ENCODE results near the gene OCA2.

Gene OCA2

DNA sequence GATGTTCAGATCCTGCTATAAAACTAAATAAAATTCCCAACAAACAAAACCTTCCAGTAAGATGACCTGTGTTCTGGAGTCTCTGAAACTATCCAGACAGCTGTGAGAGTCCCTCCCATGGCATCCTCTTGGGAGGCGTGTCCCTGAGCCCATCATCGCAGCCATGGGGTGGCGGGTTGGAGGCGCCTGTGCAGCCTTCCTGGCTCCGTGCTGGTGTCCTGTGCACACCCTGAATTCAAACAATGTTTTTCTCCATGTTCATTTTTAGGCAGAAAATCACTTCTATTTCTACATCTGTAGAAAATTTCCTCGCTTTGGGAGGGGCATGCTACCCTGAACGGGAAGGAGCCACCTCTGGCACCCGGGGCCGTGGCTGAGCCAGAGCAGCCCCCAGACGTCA is 19.4 kb upstream of the OCA2 start:
- no peak for ATAC-seq

DNA sequence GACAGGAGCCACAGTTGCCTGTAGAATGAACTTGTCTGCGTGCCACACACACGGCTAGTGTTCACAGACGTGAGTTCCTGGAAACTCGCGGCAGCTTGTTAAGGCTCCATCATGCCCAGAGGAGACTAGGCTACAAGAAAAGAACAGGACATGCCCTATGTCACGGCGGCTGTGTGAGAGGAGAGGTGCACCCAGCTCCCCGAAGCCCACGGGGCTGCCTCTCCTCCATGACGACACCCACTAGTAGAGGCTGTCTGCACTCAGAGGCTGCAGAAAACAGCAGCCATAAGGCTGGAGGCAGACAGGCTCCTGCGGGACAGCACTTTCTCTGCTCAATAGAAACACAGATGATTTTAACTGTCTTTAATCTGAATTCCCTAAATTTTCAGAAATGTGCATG is 19.0 kb upstream of the OCA2 start:
- no peak for ATAC-seq

DNA sequence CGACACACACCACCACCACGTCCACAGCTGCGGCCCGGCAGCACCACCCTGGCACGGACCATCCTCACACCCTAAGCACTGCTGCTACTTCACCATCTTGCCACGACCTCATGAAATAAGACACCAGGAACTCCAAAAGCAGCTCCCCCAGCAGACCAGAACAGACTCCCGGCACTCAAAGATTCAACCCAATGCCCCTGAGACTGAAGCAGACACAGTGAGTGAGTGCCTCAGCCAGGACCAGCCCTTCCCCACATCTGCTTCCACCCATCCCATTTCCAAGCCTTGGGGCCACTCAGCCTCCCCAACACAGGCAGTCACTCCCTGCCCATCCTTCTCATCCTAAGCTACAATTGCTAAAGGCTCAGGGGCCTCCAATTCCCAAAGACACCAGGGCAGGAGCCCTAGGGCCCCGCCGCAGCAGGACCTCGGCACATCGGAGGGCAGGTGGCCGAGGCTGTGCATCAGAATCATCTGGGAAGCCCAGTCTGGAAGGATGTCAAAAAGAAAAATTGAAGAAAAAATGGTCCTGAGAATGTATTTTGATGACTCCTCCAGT is 18.4 kb upstream of the OCA2 start:
- ATAC-seq: no peak

DNA sequence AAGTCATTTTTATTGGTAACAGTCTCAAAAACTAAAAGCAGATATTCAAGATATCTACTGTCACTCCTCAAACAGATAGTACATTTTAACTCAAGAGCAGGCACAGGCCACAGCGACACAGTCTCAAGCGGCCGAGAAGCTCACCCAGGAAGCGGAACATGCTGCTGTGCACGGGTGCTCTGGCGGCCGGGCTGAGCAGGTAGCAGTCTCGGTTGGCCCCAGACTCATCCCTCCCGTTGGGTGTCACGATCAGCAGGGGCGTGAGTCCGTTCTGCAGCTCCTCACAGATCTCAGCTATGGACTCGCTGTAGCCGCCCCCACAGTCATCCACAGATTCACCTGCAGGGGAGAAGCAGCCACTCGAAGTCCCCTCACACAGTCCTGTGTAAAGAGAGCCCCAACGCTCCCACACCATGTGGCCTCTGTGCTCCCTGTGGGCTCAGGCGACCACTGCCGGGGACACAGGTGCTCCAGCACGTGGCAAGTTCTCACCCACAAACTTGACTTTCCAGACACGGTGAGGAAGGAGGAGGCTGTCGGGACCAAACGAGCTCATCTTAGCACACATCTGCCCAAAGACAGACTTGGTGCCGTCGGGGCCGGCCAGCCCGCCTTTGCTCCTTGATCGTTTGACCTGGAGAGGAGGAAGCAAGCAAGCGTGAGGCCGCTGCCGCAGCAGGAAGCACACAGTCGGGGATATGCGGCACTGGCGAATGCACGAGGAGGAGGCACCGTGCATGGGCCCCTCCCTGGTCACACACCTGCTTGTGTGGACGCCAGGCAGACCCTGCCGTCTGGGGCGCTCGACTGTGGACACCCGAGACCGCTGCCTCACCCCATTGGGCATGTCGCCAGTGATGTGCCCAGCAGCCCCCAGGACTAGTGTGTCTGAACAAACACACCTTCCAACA is 17.7 kb upstream of the OCA2 start:
- ATAC-seq: no peak

- ATAC-seq: no peak
These were observed 16.8 kb upstream of the OCA2 start for GRCh38 chr15:28115871-28116270.

- ATAC-seq: no peak
These were observed 15.9 kb upstream of the OCA2 start for GRCh38 chr15:28114721-28115622.

GRCh38 chr15:28114114-28114455 is 15.0 kb upstream of the OCA2 start:
- no peak for ATAC-seq

GRCh38 chr15:28113394-28114113 is 14.4 kb upstream of the OCA2 start:
- no peak for ATAC-seq

GRCh38 chr15:28112962-28113361 is 13.8 kb upstream of the OCA2 start:
- ATAC-seq: no peak

DNA sequence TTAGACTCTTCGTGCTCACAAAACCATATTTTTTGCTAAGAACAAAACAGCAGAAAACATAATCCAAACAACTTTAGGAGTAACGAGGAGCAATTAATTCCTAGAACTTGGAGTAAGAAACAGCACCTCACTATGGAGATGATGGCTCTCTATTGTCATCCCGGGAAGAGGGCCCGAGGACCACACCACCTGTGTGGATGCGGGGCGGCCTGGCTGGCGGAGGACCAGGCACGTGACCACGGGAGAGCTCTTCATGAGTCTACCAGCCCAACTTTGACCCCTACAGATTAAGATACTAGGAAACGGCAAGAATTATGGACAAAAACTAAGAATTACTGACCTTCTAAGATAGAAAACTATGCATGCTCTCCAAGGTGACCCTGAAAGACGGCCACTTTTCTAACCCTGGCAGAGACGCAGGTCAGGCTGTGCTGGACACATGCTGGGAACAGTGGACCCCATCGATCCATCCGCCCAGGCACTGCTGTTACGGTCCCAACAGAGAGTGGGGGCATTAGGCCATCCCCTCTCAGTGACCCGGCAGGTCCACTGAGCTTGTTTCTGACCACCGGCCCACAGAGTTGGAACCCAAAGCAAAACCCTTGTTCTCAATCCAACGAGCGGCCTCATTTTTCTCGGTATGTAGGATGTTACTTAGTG is 13.1 kb upstream of the OCA2 start:
- no peak for ATAC-seq

DNA sequence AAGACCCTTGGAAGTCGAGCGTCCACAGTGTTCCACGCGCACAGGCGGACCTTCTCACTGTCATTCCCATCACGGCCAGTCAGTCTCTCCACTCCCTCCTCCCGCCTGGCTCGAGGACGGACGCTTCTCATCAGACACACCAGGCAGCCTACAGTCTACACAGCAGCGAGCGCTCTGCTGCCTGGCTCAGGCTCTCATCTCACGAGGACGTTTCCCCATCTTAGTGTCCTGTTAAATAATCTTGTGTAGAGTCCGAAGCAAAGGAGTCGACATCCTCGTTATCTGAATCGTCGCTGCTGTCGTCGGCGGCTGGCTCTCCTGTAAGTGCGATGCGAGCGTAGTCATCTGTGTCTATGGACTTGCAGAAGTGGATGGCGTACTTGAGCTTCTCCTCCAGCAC is 12.4 kb upstream of the OCA2 start:
- ATAC-seq: no peak

- no peak for ATAC-seq
These were observed 11.4 kb upstream of the OCA2 start for GRCh38 chr15:28110481-28110881.

GRCh38 chr15:28109626-28110455 is 10.7 kb upstream of the OCA2 start:
- ATAC-seq: no peak

- ATAC-seq: peak in 1 of 2 donors; percentile 25
These were observed 8.8 kb upstream of the OCA2 start for GRCh38 chr15:28107904-28108275.

- ATAC-seq: peak; percentile 39 to 40
These were observed 8.2 kb upstream of the OCA2 start for GRCh38 chr15:28107111-28107903.

GRCh38 chr15:28106294-28107110 is 7.4 kb upstream of the OCA2 start:
- ATAC-seq: peak; percentile 34 to 36

- no peak for ATAC-seq
These were observed 6.7 kb upstream of the OCA2 start for GRCh38 chr15:28105793-28106192.

DNA sequence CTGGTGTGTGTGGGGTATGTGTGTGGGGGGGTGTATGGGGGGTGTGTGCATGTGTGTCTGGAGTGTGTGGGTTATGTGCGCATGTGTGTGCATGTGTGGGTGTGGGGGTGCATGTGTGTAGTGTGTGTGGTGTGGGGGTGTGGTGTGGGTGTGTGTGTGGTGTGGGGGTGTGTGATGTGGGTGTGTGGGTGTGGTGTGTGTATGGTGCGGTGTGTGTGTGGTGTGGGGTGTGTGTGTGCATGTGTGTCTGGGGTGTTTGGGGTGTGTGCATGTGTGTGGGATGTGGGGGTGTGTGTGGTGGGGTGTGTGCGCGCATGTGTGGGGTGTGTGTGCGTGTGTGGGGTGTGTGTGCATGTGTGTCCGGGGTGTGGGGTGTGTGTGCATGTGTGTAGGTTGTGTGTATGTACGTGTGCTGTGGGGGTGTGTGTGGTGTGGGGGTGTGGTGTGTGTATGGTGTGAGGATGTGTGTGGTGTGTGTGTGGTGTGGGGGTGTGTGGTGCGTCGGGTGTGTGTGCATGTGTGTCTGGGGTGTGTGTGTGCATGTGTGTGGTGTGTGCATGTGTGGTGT is 6.2 kb upstream of the OCA2 start:
- no peak for ATAC-seq

GRCh38 chr15:28104326-28104725 is 5.2 kb upstream of the OCA2 start:
- ATAC-seq: no peak

Data from activated CD4-positive, CD25-positive, alpha-beta regulatory T cell treated with anti-CD3 and anti-CD28 coated beads, Interleukin-2, amount 50 U/mL, for 24 hours (primary cell).